Stimulated activated CD4-positive, alpha-beta T cell treated with anti-CD3 and anti-CD28 coated beads, Interleukin-12 subunit alpha, Interleukin-12 subunit beta, amount 100 ng/mL, for 48 hours (primary cell): ENCODE measurements around the gene TSPAN13.

Source experiments
- DNase-seq, 3 donors: peaks; one replicate each; pipeline ENCODE4 v3.0.0-alpha.2; 2020; ENCODE audit warnings: low read depth in 2 of 3, low spot score in 1 of 3

Gene TSPAN13

DNA sequence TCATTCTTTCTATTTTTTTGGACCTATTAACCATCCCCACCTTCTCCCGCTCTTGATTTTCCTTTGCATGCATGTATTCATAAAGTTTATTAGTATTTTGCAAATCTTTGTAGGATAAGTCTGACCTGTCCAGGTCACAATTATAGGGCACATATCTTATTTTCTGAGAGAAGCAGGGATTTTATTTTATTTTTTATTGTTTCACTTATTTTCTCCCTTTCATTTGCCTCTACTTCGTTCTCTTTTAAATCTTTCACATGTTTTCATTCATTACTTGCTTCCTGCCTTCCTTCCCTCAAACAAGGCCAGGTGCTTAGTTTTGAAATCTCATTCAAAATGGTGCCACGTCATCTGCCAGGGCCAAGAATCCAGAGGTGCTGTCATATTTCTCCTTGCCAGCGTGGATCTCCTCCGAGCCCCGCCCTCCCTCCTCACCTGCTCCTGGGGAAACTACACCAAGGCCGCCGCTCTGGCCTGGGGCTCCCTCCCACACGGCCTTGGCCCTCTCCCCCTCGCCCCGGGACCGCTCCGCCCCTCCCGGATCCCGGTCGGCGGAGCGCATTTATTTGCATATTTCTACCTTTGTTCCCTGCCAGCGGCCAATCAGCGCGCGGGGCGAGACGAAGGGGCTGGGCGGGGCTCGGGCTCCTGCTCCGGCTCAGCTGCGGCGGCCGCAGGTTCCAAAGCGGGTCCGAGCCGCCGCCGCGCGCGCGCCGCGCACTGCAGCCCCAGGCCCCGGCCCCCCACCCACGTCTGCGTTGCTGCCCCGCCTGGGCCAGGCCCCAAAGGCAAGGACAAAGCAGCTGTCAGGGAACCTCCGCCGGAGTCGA, at the start of gene TSPAN13:
Gene TSPAN13, plus strand, starts transcription at position 654 of the 830 bp plus-strand sequence. CDS start 213 bp downstream, outside the sequence.
- peak; percentile 35 to 61 (median 50) for DNase-seq

DNA sequence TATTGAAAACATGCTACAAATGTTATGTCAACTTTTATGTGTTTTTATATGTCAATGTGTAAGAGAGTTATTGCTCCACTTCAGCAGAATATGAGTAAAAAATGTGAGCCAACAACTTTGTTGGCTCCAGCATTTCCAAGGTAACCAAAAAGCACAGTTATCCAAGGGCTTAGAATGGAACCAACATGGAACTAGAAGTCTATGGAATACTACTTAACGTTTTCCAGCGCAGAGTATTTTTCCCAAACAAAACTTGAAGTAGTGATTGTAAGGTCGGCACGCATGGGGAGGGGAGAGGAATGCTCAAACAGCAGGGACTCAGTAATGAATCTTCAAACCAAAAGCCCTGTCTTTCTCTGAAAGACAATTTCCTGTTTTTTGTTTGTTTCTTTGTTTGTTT, 45.0 kb upstream of the TSPAN13 start:
- no peak for DNase-seq

DNA sequence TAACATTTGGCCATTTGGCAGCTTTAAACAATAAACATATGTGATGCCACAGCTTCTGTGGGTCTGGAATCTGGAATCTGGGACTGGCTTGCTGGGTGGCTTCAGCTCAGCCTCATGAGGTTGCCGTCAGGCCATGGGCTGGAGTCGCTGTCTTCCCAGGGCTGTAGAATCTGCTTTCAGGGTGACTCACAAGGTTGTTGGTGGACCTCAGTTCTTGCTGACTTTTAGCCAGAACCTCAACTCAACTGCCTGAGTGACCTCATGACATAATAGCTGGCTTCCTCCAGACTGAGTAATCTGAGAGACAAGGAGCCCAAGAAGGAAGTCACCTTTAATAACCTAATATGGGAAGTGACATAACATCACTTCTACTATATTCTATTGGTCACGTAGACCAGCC, 44.6 kb upstream of the TSPAN13 start:
- no peak for DNase-seq

DNA sequence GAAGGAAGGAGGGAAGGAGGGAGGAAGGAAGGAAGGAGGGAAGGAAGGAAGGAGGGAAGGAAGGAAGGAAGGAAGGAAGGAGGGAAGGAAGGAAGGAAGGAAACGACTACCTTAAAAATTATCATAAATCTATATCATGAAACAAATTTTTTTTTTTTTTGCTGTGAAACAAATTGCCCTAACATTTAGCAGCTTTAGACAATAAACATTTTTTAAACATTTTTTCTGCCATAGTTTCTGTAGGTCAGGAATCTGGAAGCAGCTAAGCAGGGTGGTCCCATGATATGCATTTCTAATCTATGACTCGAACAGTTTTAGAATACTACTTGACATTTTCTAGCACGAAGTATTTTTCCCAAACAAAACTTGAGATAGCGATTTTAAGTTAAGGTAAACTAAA, 42.9 kb upstream of the TSPAN13 start:
- no peak for DNase-seq

DNA sequence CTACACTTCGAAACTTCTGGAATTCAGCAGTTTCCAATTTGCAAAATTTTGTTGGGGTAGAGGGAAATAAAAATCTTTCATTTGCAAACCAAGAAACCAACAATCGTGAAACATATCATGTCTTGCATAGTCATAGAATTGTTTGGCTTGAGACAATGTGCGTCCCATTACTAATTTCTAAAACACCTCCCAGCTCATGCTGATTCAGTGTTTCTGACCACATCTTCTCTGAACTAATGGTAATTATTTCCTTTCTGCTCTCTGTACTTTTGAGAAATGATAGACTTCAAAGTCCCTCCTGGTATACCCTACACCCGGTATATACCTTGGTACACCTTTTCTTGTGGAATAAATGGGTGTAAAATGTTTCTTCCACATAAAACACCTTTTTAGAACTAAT, 41.8 kb upstream of the TSPAN13 start:
- no peak for DNase-seq

DNA sequence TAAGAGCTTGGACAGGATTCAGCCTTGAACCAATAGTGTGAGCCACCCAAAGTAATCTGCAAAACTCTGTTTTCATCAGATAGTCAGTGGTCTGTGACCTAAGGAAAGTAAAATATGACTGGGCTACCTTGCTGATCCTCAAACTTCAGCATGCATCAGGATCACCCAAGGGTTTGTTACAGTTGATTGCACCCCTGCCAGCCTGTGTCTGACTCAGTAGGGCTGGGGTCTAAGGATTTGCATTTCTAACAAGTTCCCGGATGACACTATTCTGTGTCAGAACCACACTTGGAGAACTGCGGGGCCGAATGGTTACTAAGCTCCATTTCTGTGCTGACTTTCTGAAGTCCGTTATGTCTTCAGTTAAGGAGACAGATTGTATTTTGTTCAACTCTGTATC, 40.6 kb upstream of the TSPAN13 start:
- DNase-seq, result peak in 2 of 3 donors; percentile 3 to 26

DNA sequence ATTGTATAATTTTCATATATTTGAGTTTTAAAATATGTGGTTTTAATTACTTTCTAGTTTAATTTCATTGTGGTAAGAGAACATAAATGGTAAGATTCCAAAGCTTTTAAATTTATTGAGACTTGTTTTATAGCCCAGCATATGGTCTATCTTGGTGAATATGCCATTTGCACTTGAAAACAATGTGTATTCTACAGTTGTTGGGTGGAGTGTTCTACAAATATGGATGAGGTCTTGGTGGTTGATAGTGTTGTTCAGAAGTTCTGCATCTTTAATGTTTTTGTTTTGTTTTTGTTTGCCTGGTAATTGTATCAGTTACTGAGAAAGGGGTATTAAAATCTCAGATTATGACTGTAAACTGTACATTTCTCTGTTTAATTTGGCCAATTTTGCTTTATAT, 37.6 kb upstream of the TSPAN13 start:
- DNase-seq, result no peak

DNA sequence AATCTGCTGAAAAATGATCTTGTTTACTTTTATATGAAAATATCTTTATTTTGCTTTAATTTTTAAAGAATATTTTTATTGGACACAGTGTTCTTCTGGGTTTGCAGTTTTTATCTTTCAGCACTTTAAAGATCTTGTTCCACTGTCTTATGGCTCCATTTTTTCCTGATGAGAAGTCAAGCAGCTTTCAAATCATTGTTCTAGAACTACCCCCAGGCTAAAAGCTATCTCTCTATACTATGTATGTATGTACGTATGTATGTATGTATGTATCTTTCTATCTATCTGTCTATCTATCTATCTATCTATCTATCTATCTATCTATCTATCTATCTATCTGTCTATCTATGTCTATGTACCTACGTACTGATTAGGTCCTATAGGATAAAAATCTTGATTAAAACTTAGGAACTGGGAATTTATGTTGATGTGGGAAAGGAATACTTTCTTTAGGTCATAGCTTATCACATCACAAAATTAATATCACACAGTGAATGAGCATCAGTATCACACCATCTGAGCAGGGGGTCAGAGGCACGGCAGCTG, 35.4 kb upstream of the TSPAN13 start:
- DNase-seq, result no peak

DNA sequence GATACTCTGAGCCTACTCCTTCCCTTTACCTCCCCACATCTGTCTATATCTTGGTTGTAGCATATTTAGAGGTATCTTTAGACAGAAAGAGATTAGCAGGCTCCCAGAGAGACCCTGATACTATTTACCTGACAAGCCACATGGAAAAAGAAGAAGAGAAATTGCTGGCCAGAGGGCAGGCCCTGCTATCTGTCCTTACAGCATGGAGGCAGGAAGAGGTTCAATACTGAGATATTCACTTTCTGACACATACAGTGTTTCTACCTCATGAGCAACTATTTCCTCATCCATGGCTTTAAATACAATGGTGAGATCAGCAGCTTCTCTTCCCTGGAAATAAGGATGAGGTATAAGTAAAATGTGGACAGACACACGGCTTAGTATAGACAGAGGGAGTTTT, 33.9 kb upstream of the TSPAN13 start:
- DNase-seq, result no peak

DNA sequence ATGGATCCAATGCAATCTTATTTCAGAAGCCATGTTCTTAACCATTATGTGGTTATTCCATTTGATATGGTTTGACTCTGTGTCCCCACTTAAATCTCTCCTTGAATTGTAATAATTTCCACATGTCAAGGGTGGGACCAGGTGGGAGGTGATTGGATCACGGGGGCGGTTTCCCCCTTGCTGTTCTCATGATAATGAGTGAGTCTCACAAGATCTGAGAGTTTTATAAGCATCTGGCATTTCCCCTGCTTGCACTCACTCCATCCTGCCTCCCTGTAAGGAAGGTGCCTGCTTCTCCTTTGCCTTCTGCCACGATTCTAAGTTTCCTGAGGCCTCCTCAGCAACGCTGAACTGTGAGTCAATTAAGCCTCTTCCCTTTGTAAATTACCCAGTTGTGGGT, 32.0 kb upstream of the TSPAN13 start:
- peak in 2 of 3 donors; percentile 9 to 10 for DNase-seq

DNA sequence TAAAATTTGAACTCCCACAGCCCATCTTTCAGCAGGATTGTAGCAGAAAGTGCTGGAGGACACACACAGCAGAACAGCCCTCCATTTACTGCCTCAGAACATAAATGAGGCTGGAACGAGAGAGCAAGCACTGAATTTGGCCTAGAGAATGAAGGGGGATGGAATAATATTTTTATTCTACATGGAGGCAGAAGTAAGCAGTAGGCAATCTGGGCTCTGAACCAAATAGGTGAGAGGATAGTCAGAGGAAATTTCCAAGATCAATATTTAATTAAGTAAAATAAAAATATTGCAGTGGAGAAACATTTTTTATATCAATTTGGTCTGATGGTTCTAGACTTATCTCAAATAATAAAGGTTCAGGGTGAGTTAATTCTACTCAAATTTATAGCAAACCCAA, 29.2 kb upstream of the TSPAN13 start:
- DNase-seq, result no peak

DNA sequence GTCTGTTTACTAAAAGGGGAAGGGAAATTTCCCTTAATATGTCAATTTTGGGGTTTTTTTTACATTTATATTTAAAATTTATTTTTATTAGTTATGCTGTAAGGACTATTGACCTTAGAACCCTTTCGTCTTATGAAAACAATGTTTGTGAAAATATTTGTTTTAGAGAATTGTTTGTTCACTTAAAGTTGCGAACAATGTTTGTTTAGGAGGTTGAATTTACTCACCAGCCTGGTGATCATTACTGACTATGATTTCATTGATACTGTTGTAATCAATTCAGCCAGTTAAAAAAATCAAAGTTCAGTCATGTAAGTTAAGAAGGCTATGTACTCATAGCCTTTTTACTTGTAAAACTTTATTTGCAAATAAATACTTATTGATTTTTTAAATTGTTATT, 27.4 kb upstream of the TSPAN13 start:
- no peak for DNase-seq

DNA sequence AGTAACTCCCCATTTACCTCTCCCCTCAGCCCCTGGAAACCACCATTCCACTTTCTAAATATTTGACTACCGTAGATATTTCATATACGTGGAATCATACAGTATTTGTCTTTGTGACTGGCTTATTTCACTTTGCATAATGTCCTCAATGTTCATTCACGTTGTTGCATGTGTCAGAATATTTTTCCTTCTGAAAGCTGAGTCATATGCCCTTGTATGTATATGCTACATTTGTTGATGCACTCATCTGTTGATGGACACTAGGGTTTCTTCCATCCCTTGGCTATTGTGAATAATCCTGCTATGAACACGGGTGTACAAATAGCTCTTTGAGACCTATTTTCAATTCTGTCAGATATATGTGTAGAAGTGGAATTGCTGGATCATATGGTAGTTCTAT, 25.8 kb upstream of the TSPAN13 start:
- DNase-seq, result no peak

DNA sequence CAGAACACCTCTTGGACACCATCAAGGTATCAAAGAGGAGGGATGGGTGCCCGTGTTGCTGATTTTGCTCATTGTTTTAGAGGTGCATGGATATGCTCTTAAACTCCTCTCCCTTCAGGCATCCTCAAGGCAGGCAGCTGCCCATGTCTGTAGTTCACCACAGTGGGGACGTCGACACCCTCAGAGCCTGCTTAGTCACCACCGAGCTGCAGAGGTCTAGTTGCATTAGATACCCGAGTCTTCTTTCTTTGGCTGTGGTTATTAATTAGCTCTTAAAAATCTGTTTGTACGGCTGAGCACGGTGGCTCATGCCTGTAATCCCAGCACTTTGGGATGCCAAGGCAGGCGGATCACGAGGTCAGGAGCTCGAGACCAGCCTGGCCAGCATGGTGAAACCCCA, 24.7 kb upstream of the TSPAN13 start:
- no peak for DNase-seq

DNA sequence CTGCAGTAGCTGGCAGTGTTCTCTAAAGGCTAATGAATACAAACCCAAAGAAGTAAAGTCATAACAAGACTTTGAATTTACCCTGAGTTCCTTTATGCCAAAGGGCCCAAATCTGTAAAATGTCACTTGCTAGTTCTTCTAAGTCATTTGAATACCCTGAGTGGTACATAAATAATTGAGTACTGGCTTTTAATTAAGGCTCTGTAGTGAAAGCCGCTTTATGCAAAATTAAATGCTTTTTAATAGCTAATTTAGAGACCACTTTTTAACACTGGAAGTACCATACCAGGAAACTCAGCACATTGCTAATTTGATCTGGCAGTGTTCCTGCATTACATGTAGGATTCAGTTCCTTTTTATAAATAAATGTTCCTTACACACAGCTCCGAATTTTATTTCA, 24.0 kb upstream of the TSPAN13 start:
- DNase-seq, result no peak

DNA sequence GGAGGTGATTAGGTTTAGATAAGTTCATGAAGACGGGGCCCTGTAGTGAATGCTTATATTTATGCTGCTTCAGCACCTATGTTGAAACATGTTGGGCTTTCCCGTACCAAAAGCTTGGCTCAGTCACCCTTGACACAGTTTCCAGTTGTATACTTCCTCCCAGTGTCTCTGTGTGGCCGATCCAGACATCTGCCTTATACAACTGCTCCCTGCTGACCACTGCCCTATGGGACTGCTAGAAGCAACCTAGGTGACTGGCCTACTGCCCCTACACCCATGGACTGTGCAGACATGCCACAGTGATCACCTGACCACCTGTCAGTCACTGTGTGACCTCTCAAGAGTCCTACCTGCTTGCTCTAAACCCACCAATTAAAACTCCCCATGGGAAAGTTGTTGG, 22.6 kb upstream of the TSPAN13 start:
- DNase-seq, result no peak

DNA sequence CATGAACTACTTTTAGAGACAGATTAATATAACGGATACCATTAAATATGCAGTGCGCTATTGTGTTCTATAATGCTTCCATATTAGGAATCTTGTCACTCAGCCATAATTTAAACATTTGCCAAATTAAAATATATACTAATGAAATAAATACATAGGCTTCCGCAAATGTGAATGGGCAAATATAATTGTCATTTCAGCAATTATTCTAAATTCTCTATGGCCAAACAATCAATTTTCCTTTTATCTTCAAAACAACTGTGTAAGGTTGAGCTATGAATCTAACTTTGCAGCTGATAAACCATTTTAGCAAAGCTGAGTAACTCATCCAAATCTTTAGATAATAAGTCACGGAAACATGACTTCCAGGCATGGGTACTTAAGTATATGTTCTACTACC, 20.7 kb upstream of the TSPAN13 start:
- DNase-seq, result no peak

DNA sequence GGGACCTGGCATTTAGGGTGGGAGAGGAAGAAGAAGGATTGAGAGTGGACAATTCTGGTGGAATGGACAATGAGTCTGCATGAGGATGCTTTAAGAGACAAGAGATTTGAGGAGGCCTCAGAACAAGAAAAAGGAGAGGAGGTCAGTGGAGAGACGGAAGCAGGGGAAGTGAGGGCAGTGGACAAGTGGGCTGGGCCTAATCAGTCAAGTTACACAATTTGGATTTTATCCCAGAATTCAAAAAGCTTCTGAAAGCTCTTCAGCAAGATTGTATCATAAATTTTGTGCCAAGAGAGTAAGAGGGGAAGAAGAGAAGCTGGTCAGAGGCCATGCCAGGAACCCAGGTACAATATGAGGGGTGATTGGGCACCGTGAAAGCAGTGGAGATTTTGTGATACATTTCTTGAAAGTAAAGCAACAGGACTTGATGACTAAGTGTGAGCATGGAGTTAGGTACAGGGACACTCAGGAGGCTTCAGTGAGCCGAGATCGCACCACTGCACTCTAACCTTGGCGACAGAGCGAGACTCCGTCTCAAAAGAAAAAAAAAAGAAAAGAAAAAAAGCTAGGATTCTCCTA, 19.3 kb upstream of the TSPAN13 start:
- DNase-seq, result no peak

DNA sequence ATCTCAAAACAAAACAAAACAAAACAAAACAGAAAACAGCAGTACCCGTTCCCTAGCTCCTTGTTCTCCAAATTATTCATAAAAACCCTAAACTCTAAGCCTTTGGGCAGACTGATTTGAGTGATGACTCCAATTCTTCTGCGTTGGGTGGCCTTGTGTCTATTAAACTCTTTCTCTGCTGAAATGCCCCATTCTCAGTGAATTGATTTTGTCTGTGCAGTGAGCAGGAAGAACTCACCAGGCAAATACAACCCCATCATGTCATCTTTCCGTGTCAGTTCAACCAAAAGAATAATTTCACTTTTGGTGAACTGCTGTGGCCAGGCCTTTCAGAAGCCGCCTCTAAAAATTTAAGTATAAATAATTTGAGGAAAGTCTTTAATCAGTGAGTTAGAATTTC, 18.5 kb upstream of the TSPAN13 start:
- no peak for DNase-seq

DNA sequence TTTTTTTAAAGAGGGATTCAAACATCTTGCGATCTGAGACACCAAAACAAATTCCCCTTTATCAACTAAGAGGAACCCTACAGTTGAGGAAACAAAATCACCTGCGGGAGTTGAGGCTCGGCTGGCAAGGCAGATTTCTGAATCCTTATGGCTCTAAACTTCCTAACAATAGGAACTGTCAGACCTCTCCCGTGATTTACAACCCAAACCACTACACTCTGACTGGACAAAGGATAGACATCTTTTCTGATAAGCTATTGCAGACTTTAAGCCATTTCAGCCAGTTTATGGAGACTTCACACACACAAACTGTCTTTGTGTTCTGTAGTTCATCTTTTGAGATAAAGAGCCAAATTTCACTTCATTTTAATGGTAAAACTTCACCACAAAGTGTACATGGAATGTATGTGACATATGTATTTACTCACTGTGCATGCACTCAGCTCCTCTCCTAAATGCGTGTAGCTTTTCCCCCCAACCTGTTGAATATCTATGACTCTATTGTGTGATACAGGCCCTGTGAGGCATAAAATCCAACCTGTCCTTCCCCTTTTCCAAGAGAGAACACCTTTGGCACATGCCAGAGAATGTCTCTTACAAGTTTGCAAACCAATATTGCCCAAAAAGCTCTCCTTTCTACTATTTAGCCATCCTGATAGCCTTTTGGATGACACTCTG, 15.4 kb upstream of the TSPAN13 start:
- DNase-seq, result no peak

DNA sequence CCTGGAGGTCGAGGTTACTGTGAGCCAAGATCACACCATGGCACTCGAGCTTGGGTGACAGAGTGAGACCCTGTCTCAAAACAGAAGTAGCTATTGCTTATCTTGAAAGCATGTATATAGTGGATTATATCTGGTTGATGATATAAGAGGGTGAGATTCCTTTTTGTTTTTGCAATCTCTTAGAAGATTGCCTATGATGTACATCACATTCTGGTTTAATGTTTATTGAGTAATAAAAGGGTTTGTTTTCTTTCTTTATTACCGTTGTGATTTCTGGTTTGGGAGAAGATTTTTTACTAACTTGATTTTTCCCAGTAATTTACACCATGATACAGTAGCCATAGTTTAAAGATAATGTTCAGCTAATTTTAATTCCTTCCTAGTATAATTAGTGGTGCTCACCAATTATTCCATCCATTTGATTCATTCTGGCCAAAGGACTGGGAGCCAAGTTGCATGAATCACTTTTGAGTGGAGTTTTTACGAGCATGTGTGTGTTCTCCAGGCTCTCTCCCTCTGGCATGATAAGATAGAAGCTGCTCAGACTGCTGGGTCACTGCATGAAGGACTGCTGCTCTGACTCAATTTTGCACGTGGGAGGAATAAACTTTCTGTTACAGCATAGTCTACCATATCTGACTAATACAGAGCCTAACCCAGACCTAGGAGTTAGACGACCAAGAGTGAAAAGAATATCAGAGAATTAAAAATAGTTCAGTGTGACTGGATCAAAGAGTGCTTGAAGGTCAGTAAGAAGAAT, 13.5 kb upstream of the TSPAN13 start:
- no peak for DNase-seq
